ENCODE results near the gene PTPRN2. TPM values are rescaled to one million over a fixed set of nuclear protein-coding genes. Genes with fewer than 3 reads are reported as not detected.

The PTPRN2 gene
- total and polyA plus RNA-seq, 2 of the 13 experiments (the other 11 are each of a cell fraction or from before 2014, with no cell fraction given) = 2.5 to 24.2 TPM

DNA sequence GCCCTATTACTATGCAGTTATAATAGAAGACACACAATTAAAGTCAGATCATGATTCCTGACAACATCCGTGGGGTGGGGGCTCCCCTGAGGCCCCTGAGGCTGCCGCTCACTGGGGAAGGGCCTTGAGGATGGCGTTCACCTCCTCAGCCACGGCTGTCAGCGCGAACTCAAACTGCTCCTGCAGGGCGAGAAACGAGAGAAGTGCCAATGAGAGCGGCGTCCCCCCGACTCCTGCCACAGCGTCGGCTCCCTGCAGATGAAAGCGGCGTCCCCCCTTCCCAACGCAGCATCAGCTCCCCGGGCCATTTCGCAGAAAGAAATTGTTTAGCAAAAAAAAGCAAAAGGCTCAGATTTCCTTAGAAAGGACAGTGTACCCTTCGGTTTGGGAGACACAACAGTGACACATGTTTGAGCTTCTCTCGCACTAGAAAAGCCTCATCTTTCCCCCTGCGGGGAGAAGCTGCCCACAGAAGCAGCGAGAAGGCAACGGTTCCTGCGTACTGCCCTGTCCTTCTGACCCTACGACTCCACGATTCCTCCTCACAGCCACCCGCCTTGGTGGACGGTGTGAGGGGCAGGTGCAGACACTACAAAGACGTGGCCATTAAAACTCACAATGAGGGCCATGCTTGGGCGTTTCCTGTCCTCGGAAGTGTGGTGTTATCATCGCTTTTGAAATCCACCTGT, 1046.9 kb downstream of the PTPRN2 start:
- ATAC-seq = no peak
- Histone ChIP-seq H4K20me1 (ENCODE audit: insufficient read depth, low read length) (no peaks in the 10 kb centered on the region), H3K79me2 (ENCODE audit: insufficient read depth, low read length) (no peaks in the 10 kb centered on the region), H3K27me3 (ENCODE audit: control insufficient read depth in 1 of 2, insufficient read depth in 2 of 2, low read length in 2 of 2) (peaks cover 4 to 62% of the 10 kb centered on the region in 2 experiments; a peak in 4 of 5 replicates), H3K4me3 (replicated peaks in 1 of 3; ENCODE audit: insufficient read depth in 1 of 3, low read depth in 2 of 3, low read length in 3 of 3) (no peak overlapping the region), H3K9ac (ENCODE audit: insufficient read depth, low read depth, low read length) (no peak overlapping the region), H3K36me3 (replicated peaks in 1 of 2; ENCODE audit: control insufficient read depth in 1 of 2, insufficient read depth in 2 of 2, low read length in 2 of 2) (no peaks in the 10 kb centered on the region), H3K4me1 (ENCODE audit: insufficient read depth, low read length) (no peaks in the 10 kb centered on the region), H3K4me2 (ENCODE audit: low read depth, low read length) (no peak overlapping the region), H2AFZ (ENCODE audit: low read length) (no peak overlapping the region), H3K9me3 (ENCODE audit: low read length) (no peaks in the 10 kb centered on the region), H3K27ac (ENCODE audit: extremely low read length, insufficient read depth, low read length) (no peak overlapping the region)
- POLR2A ChIA-PET = no interaction called here
- TF ChIP-seq ZNF3 (CRISPR knock-in tag; IDR thresholded peaks at IDR 0.05) (no peak), KAT7 (CRISPR knock-in tag; IDR thresholded peaks at IDR 0.05; ENCODE audit: borderline replicate concordance) (no peak), ZNF616 (CRISPR knock-in tag; IDR thresholded peaks at IDR 0.05; ENCODE audit: low read depth) (no peak), ZBTB38 (CRISPR knock-in tag; IDR thresholded peaks at IDR 0.05) (no peak)
- intact Hi-C loops (cut with micrococcal nuclease; ENCODE audit: unreplicated experiment) = no loop called here
- BruUV-seq (replicated peaks) = no TSS peak
- in situ Hi-C loops (cut with HindIII; ENCODE audit: extremely low pct_ligation_motif_present, low pct_unique_long_range_greater_than_20kb) = no loop called here
- no peak for FAIRE-seq
- DNase-seq (ENCODE audit: low spot score) = no peak
- CTCF ChIA-PET (ENCODE audit: low intra/inter-chr PET ratio, low total read pairs) = no interaction called here
- 72% methylated on average over 32 of the region's 32 CpGs for WGBS (ENCODE audit: low lambda C conversion rate)

DNA sequence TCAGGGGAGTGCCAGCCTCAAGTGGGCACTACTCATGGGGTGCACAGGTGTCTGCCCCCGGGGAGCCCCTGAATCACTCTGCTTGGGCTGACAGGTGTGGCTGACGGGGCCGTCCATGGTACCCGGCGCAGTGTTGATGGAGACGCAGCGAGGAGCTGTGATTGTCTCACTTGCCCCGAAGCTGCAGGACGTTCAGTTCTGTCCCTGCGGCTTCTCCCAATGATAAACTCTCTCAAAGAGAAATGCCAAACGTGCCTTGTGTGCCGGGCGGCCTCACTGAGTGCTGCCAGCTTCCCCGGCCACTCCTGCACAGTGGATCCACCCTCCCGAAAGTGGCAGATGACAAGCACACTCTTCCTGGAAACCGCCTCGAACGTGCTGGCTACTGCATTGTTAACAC, 1047.6 kb downstream of the PTPRN2 start:
- Histone ChIP-seq H4K20me1 (ENCODE audit: insufficient read depth, low read length) (no peaks in the 10 kb centered on the region), H3K9ac (ENCODE audit: insufficient read depth, low read depth, low read length) (no peak overlapping the region), H3K4me3 (replicated peaks in 1 of 3; ENCODE audit: insufficient read depth in 1 of 3, low read depth in 2 of 3, low read length in 3 of 3) (no peak overlapping the region), H3K4me1 (ENCODE audit: insufficient read depth, low read length) (no peaks in the 10 kb centered on the region), H3K27me3 (ENCODE audit: control insufficient read depth in 1 of 2, insufficient read depth in 2 of 2, low read length in 2 of 2) (peaks cover 4 to 62% of the 10 kb centered on the region in 2 experiments; a peak in 4 of 5 replicates), H3K27ac (ENCODE audit: extremely low read length, insufficient read depth, low read length) (no peak overlapping the region), H3K9me3 (ENCODE audit: low read length) (no peaks in the 10 kb centered on the region), H2AFZ (ENCODE audit: low read length) (no peak overlapping the region), H3K4me2 (ENCODE audit: low read depth, low read length) (no peak overlapping the region), H3K36me3 (replicated peaks in 1 of 2; ENCODE audit: control insufficient read depth in 1 of 2, insufficient read depth in 2 of 2, low read length in 2 of 2) (no peaks in the 10 kb centered on the region), H3K79me2 (ENCODE audit: insufficient read depth, low read length) (no peaks in the 10 kb centered on the region)
- intact Hi-C loops (cut with micrococcal nuclease; ENCODE audit: unreplicated experiment) (no loop called here), in situ Hi-C loops (cut with HindIII; ENCODE audit: extremely low pct_ligation_motif_present, low pct_unique_long_range_greater_than_20kb) (no loop called here)
- ChIA-PET POLR2A (no interaction called here), CTCF (ENCODE audit: low intra/inter-chr PET ratio, low total read pairs) (no interaction called here)
- 66% methylated on average over 11 of the region's 18 CpGs for WGBS (ENCODE audit: low lambda C conversion rate)
- TF ChIP-seq CBX2 (IDR thresholded peaks at IDR 0.05; ENCODE audit: low read depth, low read length) (no peak), CBX2 (CRISPR knock-in tag; IDR thresholded peaks at IDR 0.05; ENCODE audit: low read depth) (no peak), SOX5 (CRISPR knock-in tag; IDR thresholded peaks at IDR 0.05; ENCODE audit: borderline replicate concordance) (no peak), ISL2 (CRISPR knock-in tag; IDR thresholded peaks at IDR 0.05) (no peak), AKAP8 (CRISPR knock-in tag; IDR thresholded peaks at IDR 0.05) (no peak), FOXA3 (CRISPR knock-in tag; IDR thresholded peaks at IDR 0.05) (no peak), ZNF619 (CRISPR knock-in tag; IDR thresholded peaks at IDR 0.05) (no peak)
- TF ChIP-seq, protein P1, sequence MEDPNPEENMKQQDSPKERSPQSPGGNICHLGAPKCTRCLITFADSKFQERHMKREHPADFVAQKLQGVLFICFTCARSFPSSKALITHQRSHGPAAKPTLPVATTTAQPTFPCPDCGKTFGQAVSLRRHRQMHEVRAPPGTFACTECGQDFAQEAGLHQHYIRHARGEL (CRISPR knock-in tag; IDR thresholded peaks at IDR 0.05) = no peak
- TF ChIP-seq, protein P2, sequence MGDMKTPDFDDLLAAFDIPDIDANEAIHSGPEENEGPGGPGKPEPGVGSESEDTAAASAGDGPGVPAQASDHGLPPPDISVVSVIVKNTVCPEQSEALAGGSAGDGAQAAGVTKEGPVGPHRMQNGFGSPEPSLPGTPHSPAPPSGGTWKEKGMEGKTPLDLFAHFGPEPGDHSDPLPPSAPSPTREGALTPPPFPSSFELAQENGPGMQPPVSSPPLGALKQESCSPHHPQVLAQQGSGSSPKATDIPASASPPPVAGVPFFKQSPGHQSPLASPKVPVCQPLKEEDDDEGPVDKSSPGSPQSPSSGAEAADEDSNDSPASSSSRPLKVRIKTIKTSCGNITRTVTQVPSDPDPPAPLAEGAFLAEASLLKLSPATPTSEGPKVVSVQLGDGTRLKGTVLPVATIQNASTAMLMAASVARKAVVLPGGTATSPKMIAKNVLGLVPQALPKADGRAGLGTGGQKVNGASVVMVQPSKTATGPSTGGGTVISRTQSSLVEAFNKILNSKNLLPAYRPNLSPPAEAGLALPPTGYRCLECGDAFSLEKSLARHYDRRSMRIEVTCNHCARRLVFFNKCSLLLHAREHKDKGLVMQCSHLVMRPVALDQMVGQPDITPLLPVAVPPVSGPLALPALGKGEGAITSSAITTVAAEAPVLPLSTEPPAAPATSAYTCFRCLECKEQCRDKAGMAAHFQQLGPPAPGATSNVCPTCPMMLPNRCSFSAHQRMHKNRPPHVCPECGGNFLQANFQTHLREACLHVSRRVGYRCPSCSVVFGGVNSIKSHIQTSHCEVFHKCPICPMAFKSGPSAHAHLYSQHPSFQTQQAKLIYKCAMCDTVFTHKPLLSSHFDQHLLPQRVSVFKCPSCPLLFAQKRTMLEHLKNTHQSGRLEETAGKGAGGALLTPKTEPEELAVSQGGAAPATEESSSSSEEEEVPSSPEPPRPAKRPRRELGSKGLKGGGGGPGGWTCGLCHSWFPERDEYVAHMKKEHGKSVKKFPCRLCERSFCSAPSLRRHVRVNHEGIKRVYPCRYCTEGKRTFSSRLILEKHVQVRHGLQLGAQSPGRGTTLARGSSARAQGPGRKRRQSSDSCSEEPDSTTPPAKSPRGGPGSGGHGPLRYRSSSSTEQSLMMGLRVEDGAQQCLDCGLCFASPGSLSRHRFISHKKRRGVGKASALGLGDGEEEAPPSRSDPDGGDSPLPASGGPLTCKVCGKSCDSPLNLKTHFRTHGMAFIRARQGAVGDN (CRISPR knock-in tag; IDR thresholded peaks at IDR 0.05) = no peak
- ATAC-seq (no peak), DNase-seq (ENCODE audit: low spot score) (no peak), FAIRE-seq (no peak)
- BruUV-seq (replicated peaks) = no TSS peak
